B cell (primary cell): ENCODE data around the gene TENT5A.

Experiments
- EZH2 ChIP-seq: IDR thresholded peaks from 2 replicates; pipeline ENCODE4 v1.6.1; 2012; ENCODE audit warnings: borderline replicate concordance, low read depth, mild to moderate bottlenecking, moderate library complexity, low read length; ENCODE audit not compliant: insufficient read depth, poor library complexity, severe bottlenecking
- TF ChIP-seq, protein P1 (sequence below): fragments of 200-600 bp; IDR thresholded peaks from one replicate; pipeline ENCODE4 v1.8.0; 2022; ENCODE audit warnings: antibody characterized with exemption, mild to moderate bottlenecking

DNA sequence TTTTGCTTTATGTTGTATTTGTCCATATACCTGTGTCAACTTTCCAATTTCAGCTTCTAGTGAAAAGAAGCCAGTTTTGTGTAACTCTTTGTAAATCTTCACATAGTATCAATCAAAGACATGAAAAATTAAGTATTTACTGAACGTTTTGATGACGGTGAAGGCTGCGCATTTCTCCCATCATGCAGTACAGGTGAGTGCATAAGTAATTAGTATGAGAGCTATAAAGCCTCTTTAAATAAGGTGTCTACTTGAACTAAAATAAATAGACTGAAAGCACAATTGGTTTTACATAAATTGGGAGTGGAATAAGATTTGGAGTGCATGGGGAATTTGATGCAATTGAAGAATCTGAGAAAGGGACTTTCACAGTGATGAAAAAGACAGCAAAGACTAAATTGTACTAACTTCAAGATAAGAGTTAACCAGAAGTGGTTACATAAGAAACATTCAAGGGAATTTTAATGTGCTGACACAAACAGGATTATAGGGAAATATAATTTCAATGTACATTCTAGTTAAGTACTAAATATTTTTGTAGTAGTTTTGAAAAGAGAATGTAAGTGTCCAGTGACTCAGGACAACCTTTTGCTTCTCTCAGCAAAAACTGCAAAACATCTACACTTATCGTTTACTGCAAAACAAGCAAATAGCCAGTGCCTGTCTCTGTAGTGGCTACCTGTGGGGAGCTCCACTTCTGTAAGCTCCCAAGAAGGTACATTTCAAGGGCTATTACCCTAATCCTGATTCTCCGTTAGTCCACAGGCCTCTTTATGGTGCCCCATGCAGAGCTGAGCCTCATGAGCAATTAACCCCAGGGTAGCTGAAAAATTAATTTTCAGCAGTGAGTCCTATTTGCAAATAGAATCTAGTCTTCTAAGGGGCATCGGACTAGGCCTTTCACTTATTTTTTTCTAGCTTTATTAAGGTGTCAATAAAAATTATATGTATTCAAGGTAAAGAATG is 13.0 kb downstream of the TENT5A start:
- TF ChIP-seq, protein P1, sequence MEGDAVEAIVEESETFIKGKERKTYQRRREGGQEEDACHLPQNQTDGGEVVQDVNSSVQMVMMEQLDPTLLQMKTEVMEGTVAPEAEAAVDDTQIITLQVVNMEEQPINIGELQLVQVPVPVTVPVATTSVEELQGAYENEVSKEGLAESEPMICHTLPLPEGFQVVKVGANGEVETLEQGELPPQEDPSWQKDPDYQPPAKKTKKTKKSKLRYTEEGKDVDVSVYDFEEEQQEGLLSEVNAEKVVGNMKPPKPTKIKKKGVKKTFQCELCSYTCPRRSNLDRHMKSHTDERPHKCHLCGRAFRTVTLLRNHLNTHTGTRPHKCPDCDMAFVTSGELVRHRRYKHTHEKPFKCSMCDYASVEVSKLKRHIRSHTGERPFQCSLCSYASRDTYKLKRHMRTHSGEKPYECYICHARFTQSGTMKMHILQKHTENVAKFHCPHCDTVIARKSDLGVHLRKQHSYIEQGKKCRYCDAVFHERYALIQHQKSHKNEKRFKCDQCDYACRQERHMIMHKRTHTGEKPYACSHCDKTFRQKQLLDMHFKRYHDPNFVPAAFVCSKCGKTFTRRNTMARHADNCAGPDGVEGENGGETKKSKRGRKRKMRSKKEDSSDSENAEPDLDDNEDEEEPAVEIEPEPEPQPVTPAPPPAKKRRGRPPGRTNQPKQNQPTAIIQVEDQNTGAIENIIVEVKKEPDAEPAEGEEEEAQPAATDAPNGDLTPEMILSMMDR: no peak
- no peak for TF ChIP-seq EZH2
